Thyroid gland (tissue), 4 donors: ENCODE results near the gene DTX3.

Source experiments
- POLR2A ChIP-seq, 2 donors: fragments of 450-650 bp; IDR thresholded peaks; one replicate each; pipeline ENCODE4 v1.6.1; 2017; ENCODE audit warnings: antibody characterized with exemption in 2 of 2, mild to moderate bottlenecking in 2 of 2, moderate library complexity in 1 of 2
- TF ChIP-seq, protein P1 (sequence below), 6 experiments: fragments of 200-600 bp in 3 of 6; fragments of 450-650 bp in 3 of 6; sonication (generic) in 3 of 6; IDR thresholded peaks; one replicate each; pipeline ENCODE4 v1.5.1; 2016 to 2019; ENCODE audit warnings: antibody characterized with exemption in 6 of 6, mild to moderate bottlenecking in 2 of 6, inconsistent platforms in 1 of 6, moderate library complexity in 1 of 6

DNA sequence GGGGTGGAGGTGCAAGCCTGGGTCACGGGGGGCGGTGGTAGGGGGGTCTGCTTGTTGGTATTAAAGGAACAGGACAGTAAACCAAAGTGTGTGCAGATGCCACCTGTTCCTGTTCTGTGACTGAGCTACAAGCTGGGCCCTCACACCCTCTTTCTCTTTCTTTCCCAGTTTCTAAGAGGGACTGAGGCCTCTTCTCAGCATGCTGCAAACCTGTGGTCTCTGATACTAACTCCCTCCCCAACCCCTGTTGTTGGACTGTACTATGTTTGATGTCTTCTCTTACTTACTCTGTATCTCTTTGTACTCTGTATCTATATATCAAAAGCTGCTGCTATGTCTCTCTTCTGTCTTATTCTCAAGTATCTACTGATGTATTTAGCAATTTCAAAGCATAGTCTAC, 20.6 kb upstream of the DTX3 start:
- TF ChIP-seq, protein P1, sequence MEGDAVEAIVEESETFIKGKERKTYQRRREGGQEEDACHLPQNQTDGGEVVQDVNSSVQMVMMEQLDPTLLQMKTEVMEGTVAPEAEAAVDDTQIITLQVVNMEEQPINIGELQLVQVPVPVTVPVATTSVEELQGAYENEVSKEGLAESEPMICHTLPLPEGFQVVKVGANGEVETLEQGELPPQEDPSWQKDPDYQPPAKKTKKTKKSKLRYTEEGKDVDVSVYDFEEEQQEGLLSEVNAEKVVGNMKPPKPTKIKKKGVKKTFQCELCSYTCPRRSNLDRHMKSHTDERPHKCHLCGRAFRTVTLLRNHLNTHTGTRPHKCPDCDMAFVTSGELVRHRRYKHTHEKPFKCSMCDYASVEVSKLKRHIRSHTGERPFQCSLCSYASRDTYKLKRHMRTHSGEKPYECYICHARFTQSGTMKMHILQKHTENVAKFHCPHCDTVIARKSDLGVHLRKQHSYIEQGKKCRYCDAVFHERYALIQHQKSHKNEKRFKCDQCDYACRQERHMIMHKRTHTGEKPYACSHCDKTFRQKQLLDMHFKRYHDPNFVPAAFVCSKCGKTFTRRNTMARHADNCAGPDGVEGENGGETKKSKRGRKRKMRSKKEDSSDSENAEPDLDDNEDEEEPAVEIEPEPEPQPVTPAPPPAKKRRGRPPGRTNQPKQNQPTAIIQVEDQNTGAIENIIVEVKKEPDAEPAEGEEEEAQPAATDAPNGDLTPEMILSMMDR (IDR thresholded peaks at IDR 0.05): no peak
- TF ChIP-seq POLR2A (IDR thresholded peaks at IDR 0.05): no peak
